Subcutaneous adipose tissue (tissue), 4 donors: ENCODE measurements around the gene RBM33. TPM values are rescaled to one million over a fixed set of nuclear protein-coding genes. Genes with fewer than 3 reads are reported as not detected.

Experiments
- CTCF ChIP-seq: fragments of 450-650 bp; IDR thresholded peaks from one replicate; pipeline ENCODE4 v1.5.1; 2016; ENCODE audit warnings: low read depth, mild to moderate bottlenecking, control low read depth, antibody characterized with exemption, moderate library complexity
- total RNA-seq, 4 donors: library from RNA; depleted of rRNA; stranded (reverse); fragments of >200 nt; gene quantifications; one replicate each; pipeline ENCODE4 v1.1.0, GENCODE V29; 2016

The RBM33 gene
- total RNA-seq, 4 donors from 2014 or later: 33.9 to 69.1 (median 46.2) TPM

- TF ChIP-seq CTCF: no peak
Measured at GRCh38 chr7:155807065-155807671, 162.7 kb downstream of the RBM33 start.

DNA sequence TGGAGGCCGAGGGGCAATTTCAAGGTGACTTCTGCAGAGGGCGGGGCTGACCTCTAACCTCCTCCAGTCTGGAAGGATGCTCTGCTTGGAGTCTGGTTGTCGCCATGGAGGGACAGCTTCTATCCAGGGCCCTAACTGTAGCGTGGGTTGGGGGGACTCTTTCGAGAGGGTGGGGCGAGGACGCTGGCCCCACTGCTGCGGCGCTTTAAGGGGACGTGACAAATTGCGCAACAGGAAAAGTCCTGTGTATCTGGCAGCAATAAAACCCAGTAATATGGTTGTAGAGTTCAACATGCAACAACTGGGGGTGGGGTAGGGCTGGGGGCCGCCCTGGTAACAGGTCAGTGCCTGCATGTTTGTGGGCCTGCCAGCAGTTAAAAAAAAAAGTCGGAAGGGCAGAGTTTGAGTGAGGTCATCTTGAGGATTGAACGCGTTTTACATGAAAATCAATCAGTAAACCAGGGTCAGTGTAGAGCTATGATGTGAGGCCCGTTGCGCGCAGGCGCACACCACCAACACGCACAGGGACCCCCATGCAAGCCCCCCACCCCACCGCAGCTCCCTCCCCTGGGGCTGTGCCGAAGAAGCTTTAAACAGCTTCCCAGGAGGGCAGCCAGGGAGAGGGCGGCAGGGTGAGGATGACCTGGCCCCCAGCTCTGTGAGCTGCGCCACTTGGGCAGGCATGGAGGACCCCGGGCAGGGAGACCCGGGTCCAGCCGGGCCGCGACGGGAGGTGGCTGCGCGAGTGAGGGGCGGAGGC lies 163.5 kb downstream of the RBM33 start:
- TF ChIP-seq CTCF: no peak

DNA sequence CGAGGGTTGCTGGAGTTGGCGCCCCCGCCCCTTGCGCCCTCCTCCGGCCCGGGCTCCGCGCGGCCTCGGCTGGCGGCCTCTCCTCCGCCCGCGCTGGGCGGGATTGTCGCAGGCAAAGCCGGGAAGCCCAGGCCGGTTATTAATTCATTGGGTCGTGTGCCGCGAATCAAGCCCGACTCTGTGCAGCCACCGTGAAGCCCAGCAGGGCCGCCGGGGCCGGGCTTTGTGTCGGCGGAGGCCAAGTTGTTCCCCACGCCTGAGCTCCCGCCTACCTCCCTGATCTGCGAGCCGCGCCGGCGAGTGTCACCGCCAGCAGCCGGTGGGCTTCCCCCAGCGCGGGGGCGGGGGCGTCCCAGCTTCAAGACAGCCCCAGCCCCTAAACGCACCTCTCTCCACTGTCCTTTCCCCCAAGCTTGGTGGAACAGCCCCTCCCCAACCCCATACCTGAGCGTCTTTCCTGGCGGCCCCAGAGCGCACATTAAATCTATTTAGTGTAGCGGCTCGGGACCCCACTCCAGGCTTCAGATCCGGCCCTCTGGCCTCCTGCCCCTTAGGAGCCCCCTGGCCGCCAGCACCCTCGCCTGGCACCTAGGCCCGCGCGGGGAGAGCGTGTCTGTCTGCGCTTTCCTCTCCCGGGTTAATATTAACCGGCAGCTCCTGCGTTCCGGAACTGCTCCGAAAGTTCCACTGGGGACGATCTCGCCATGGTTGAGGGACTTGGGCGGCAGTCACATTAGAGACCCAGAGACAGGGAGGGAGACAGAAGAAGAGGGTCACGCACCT lies 164.3 kb downstream of the RBM33 start:
- TF ChIP-seq CTCF: no peak

- no peak for TF ChIP-seq CTCF
Measured at GRCh38 chr7:155809332-155809946, 165.0 kb downstream of the RBM33 start.

DNA sequence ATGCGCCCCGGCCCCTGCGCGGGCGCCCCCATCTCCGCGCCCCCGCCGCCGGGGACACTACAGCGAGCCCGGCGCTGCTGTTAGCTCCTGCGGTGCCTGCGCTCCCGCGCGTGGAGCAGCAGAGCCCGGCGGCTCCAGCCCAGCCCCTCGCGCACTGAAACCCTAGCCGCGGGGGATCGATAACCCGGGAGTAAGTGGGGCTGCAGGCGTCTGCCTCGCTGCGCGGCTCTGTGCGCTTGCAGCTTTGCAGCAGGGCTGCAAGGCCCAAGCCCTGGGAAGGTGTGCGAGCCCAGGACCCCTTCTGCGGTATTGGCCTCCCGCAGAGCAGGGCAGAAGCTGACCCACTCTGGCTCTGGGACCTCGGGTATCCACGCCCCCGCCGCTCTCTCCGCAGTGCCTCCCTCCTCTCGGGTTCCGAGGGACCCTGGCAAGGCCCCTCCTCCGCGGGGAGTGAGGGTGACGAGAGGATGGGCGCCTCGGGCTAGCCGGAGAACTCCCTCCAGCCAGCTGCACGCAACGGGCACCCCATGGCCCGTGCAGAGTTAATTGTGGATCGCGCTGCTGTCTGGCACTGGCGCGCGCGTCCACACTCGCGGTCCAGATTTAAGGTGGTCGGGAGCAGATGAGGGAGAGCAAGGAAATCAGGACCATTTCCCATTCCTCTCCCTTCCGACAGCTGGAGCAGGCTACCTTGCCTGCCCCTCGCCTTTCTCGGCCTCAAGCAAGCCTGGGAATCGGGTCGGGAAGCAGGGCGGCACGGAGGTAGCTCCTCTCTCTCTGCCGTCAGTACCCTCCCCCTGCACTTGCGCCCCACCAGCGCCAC lies 165.7 kb downstream of the RBM33 start:
- no peak for TF ChIP-seq CTCF

GRCh38 chr7:155810770-155811559 lies 166.5 kb downstream of the RBM33 start:
- no peak for TF ChIP-seq CTCF
